WTC11 (cell line): ENCODE data around the gene ID3.

Source experiments
- ELF4 ChIP-seq: sonication (generic); formaldehyde crosslinking; IDR thresholded peaks from 2 replicates; pipeline ENCODE4 v1.8.1; 2022; ENCODE audit warnings: low read depth, mild to moderate bottlenecking, moderate library complexity, missing genetic modification reagents
- FOXJ3 ChIP-seq: sonication (generic); formaldehyde crosslinking; IDR thresholded peaks from 2 replicates; pipeline ENCODE4 v1.9.0; 2021; ENCODE audit warnings: missing genetic modification reagents, mild to moderate bottlenecking, borderline replicate concordance
- STAT6 ChIP-seq: sonication (generic); formaldehyde crosslinking; conservative IDR thresholded peaks from 2 replicates; pipeline ENCODE4 v1.8.1; 2023; ENCODE audit warnings: mild to moderate bottlenecking, low read depth, missing genetic modification reagents, moderate library complexity
- TF ChIP-seq, protein P1 (sequence below): sonication (generic); formaldehyde crosslinking; IDR thresholded peaks from 2 replicates; pipeline ENCODE4 v1.8.1; 2022; ENCODE audit warnings: low read depth, mild to moderate bottlenecking, moderate library complexity, missing genetic modification reagents, borderline replicate concordance

DNA sequence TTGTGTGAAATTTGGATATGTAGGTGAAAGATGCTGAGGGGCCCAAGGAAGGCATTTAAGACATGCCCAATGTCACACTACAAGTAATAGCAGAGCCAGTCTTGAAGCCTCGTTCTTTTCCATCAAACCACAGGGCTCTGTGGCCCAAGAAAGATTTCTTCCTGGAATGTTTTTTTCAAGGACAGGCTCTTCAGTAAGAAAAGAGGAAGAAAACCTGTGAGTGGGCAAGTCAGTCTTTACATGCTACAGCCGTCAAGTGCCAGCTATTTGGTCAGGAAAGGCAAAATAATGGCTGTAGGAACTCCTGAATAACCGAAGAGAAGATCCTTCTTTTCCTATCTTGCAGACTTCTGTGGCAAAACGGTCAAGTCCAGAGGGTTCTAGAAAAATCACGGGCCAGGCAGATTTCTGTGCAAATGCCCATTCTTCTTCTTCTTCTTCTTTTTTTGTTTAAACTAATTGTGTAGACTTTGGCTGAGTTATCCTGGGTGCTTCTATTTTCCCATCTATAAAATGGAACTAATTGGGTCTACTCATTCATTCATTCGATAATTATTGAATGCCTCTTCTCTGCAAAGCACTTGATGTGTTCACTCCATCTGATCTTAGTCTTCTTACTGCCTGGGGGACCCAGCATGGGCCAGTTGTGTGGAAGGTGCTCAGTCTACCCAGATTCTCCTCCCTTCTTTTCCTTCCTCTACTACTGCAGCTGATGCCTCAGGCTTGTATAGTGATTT lies 1.9 kb upstream of the ID3 start:
- TF ChIP-seq ELF4, result no peak
- TF ChIP-seq, protein P1, sequence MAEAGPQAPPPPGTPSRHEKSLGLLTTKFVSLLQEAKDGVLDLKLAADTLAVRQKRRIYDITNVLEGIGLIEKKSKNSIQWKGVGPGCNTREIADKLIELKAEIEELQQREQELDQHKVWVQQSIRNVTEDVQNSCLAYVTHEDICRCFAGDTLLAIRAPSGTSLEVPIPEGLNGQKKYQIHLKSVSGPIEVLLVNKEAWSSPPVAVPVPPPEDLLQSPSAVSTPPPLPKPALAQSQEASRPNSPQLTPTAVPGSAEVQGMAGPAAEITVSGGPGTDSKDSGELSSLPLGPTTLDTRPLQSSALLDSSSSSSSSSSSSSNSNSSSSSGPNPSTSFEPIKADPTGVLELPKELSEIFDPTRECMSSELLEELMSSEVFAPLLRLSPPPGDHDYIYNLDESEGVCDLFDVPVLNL, result no peak
- no peak for TF ChIP-seq STAT6 (CRISPR knock-in tag)
- TF ChIP-seq FOXJ3 (CRISPR knock-in tag), result no peak
